Middle frontal gyrus (tissue), 1 donor: ENCODE data around the gene DZANK1.
"Not testable (repeated sequence)": the region's sequence is repeated elsewhere in the genome, so short reads cannot be mapped to it uniquely, and the experiment has no call there.

ENCODE experiments used
- DNase-seq: peaks from one replicate; pipeline ENCODE4 v3.0.0-alpha.2; 2015; ENCODE audit warnings: low spot score; ENCODE audit errors: extremely low spot score

The DZANK1 gene

DNA sequence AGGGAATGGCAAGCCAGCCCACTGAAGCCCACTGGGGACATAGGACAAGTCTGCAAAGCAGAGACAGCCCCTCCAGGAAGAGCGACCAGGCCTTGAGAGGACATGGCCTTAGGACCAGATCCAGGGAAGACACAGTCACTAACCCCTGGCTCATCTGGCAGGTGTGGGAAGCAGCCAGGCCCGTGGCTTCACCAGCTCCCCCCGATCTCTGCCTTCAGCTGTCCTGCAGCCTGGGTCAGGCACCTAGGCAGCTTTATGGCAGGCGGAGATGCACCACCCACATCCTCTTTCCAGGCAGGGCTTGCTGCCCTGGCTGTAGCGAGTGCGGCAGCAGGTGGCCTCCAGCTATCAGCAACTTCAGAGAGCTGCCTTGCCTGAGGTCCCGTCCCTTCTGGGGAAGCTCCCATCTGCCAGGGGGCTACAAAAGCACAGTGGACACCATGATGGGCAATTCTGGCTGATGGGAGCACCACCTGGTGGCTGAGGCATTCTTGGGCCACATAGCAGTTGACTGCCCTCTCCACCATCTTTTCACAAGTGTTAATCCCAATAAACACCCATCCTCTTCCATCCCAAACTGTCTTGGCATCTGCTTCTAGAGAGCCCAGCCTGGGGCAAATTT, 85.8 kb downstream of the DZANK1 start:
- no peak for DNase-seq

DNA sequence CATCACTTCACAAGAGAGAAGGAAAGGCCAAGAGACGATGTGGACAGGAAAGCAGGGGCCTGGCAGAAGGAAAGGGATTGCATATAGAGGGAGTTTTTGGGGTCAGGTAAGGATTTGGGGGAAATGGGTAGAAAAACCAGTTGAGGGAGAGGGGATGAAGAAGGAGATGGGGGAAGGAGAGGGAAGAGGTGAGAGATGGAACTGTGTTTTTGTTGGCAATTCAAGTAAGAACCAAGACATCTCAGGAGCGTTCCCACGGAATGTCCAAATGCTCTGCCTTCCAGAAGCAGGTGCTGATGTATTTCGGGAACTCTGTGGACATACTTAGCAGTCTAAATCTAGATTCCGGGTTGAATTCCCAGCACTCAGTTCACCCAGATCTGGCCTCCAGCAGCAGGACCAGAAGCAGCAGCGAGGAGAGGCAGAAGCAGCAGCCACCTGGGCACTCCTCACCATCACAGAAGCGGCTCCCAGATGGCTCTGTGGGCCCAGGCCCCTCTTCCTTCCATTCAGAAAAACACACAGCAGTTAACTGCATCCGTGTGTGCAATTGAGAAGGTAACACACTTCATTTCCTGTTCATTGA, 88.8 kb downstream of the DZANK1 start:
- peak; percentile 18 for DNase-seq

DNA sequence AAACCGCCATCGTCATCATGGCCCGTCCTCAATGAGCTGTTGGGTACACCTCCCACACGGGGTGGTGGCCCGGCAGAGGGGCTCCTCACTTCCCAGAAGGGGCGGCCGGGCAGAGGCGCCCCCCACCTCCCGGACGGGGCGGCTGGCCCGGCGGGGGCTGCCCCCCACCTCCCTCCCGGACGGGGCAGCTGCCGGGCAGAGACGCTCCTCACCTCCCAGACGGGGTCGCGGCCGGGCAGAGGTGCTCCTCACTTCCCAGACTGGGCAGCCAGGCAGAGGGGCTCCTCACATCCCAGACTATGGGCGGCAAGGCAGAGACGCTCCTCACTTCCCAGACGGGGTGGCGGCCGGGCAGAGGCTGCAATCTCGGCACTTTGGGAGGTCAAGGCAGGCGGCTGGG, 91.3 kb downstream of the DZANK1 start:
- not testable (repeated sequence) for DNase-seq

DNA sequence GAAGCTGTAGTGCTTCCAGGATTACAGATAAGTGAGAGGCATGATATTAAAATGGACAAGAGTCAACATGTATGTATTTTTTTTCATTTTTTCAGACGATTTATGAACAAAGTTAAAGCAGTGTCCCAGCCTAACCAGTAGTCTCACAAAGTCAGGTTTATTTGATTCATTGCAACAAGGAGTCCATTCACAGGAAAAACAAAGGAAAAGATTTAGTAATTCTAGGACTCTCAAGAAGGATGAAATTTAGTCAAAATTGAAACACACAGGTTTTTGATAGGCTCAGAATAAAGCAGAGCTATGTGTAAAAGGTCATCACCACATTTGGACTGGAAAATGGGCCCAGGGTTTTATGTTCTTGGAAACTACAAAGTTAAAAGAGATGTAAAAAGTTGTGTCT, 94.5 kb downstream of the DZANK1 start:
- no peak for DNase-seq

GRCh38 chr20:18364768-18365167, 102.1 kb downstream of the DZANK1 start:
- no peak for DNase-seq

DNA sequence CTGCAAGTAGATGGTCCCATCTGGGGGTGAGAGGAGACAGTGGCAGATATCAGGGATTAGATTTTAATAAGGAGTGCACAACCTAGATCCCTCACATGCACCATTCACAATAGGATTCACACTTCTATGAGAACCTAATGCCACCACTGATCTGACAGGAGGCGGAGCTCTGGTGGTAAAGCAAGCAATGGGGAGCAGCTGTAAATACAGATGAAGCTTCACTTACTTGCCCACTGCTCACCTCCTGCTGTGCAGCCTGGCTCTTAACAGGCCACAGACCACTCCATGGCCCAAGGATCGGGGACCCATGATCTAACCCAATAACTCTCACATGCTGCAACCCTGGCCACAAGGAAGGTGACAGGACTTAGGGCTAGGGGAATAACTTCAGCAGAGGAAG, 103.1 kb downstream of the DZANK1 start:
- DNase-seq = no peak

DNA sequence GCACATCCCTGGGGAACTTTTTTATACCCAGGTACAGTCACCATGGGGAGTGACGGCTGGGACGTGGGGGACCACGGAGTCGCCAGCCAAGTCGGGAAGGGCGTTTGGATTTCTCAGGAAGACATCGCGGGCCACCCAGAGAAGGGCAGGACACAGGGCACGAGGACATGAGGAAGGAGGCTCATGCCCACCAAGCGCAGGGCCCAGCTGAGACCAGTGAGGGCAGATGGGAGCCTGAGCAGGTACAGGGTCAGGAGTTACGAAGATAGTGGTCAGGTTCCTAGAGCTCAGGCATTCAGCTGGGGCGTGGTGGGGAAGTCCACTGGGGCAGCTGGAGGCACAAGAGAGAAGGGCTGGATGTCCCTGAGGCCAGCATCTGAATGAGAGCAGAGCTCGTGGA, 103.9 kb downstream of the DZANK1 start:
- DNase-seq = no peak

- no peak for DNase-seq
Observed at GRCh38 chr20:18361678-18362077, 105.2 kb downstream of the DZANK1 start.

DNA sequence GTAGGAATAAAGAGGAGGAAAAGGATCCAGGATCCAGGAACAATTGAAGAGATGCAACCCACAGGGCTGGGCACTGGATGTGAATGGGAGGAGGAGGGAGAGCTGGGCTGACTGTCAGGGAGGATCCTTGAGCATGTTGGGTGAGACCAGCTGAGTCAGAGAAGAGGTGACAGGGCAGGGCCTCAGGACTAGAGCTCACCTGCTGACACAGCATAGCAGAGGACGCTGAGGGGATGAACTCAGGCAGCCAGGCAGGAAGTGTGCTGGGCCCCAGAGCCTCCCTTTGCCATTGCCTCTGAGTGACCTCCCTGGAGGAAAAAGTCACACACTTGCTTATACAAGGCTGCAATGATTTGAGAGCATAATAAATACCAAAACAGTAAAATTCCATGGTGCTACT, 106.2 kb downstream of the DZANK1 start:
- no peak for DNase-seq

GRCh38 chr20:18359854-18360253, 107.0 kb downstream of the DZANK1 start:
- DNase-seq = no peak

DNA sequence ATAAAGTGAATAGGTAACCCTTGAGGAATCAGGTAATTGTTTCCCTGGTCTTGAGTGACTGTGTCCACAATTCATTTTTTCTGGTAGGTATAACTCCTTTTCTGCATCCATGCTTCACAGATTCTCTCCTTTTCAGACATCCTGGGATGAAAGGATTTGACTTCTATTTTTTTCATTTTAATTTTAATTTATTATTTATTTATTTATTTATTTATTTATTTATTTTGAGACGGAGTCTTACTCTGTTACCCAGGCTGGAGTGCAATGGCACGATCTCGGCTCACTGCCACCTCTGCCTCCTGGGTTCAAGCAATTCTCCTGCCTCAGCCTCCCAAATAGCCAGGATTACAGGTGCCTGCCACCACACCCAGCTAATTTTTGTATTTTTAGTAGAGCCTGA, 117.1 kb downstream of the DZANK1 start:
- DNase-seq = not testable (repeated sequence)
